ENCODE measurements around the gene CALN1.

DNA sequence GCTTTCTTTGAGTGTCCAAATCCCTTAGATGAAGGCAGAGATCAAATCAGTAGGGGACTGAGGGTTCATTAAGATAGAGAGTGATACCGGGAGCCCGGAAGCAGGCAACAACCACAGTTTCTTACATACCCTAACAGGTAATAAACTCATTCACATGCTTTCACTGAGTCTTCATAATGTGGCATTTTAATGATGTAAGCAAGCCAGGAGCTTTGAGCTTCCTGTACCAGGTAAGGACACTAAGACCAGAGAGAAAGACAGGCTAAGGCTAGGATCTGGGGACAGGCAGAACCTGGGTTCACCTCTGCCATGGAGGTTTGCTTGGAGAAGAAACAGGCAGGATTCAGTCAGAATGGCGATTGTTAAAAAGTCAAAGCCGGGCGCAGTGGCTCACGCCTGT, 661.8 kb downstream of the CALN1 start:
- TF ChIP-seq, protein P1, sequence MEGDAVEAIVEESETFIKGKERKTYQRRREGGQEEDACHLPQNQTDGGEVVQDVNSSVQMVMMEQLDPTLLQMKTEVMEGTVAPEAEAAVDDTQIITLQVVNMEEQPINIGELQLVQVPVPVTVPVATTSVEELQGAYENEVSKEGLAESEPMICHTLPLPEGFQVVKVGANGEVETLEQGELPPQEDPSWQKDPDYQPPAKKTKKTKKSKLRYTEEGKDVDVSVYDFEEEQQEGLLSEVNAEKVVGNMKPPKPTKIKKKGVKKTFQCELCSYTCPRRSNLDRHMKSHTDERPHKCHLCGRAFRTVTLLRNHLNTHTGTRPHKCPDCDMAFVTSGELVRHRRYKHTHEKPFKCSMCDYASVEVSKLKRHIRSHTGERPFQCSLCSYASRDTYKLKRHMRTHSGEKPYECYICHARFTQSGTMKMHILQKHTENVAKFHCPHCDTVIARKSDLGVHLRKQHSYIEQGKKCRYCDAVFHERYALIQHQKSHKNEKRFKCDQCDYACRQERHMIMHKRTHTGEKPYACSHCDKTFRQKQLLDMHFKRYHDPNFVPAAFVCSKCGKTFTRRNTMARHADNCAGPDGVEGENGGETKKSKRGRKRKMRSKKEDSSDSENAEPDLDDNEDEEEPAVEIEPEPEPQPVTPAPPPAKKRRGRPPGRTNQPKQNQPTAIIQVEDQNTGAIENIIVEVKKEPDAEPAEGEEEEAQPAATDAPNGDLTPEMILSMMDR (conservative IDR thresholded peaks at IDR 0.05; ENCODE audit: low read depth in 2 of 2) = no peak
- TF ChIP-seq, protein P2, sequence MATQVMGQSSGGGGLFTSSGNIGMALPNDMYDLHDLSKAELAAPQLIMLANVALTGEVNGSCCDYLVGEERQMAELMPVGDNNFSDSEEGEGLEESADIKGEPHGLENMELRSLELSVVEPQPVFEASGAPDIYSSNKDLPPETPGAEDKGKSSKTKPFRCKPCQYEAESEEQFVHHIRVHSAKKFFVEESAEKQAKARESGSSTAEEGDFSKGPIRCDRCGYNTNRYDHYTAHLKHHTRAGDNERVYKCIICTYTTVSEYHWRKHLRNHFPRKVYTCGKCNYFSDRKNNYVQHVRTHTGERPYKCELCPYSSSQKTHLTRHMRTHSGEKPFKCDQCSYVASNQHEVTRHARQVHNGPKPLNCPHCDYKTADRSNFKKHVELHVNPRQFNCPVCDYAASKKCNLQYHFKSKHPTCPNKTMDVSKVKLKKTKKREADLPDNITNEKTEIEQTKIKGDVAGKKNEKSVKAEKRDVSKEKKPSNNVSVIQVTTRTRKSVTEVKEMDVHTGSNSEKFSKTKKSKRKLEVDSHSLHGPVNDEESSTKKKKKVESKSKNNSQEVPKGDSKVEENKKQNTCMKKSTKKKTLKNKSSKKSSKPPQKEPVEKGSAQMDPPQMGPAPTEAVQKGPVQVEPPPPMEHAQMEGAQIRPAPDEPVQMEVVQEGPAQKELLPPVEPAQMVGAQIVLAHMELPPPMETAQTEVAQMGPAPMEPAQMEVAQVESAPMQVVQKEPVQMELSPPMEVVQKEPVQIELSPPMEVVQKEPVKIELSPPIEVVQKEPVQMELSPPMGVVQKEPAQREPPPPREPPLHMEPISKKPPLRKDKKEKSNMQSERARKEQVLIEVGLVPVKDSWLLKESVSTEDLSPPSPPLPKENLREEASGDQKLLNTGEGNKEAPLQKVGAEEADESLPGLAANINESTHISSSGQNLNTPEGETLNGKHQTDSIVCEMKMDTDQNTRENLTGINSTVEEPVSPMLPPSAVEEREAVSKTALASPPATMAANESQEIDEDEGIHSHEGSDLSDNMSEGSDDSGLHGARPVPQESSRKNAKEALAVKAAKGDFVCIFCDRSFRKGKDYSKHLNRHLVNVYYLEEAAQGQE (IDR thresholded peaks at IDR 0.05; ENCODE audit: unreplicated experiment) = no peak
- TF ChIP-seq ZNF331 (CRISPR knock-in tag; IDR thresholded peaks at IDR 0.05; ENCODE audit: low read depth) = no peak
- TF ChIP-seq EZH2 (IDR thresholded peaks at IDR 0.05; ENCODE audit: low read depth, unreplicated experiment) = no peak
- TF ChIP-seq POLR2AphosphoS5 (IDR thresholded peaks at IDR 0.05; ENCODE audit: low read depth) = no peak
- no peak for TF ChIP-seq EZH2phosphoT487 (IDR thresholded peaks at IDR 0.05; ENCODE audit: unreplicated experiment)
- TF ChIP-seq NANOG (IDR thresholded peaks at IDR 0.05; ENCODE audit: borderline replicate concordance) = no peak
- no peak for TF ChIP-seq JUNB (IDR thresholded peaks at IDR 0.05; ENCODE audit: unreplicated experiment)

Data from GM23338 (cell line).